Nephron progenitor cell (in vitro differentiated cells): ENCODE results near the gene VWA2.

Experiments used
- DNase-seq: peaks from one replicate; pipeline ENCODE4 v3.0.0; 2021
- H3K27ac Mint-ChIP-seq: 2 replicates; pipeline ENCODE4 v1.8.0; 2021; ENCODE audit warnings: mild to moderate bottlenecking, moderate library complexity, mixed read lengths
- H3K27me3 Mint-ChIP-seq: 2 replicates; pipeline ENCODE4 v1.8.0; 2021; ENCODE audit warnings: mild to moderate bottlenecking, low read depth, mixed read lengths; ENCODE audit not compliant: poor library complexity
- H3K36me3 Mint-ChIP-seq: 2 replicates; pipeline ENCODE4 v1.8.0; 2021; ENCODE audit warnings: low read depth, mixed read lengths
- H3K4me1 Mint-ChIP-seq: 2 replicates; pipeline ENCODE4 v1.8.0; 2021; ENCODE audit warnings: mixed read lengths
- H3K4me3 Mint-ChIP-seq: 2 replicates; pipeline ENCODE4 v1.8.0; 2021; ENCODE audit warnings: mild to moderate bottlenecking, moderate library complexity, mixed read lengths
- H3K9me3 Mint-ChIP-seq: 2 replicates; pipeline ENCODE4 v1.8.0; 2021; ENCODE audit warnings: mild to moderate bottlenecking, moderate library complexity, mixed read lengths
- TF ChIP-seq, protein P1 (sequence below): fragments of 200-600 bp; sonication (generic); IDR thresholded peaks from 2 replicates; pipeline ENCODE4 v1.5.0; 2021; ENCODE audit warnings: antibody characterized with exemption

The VWA2 gene

GRCh38 chr10:114206902-114207301, 32.2 kb upstream of the VWA2 start:
- TF ChIP-seq, protein P1, sequence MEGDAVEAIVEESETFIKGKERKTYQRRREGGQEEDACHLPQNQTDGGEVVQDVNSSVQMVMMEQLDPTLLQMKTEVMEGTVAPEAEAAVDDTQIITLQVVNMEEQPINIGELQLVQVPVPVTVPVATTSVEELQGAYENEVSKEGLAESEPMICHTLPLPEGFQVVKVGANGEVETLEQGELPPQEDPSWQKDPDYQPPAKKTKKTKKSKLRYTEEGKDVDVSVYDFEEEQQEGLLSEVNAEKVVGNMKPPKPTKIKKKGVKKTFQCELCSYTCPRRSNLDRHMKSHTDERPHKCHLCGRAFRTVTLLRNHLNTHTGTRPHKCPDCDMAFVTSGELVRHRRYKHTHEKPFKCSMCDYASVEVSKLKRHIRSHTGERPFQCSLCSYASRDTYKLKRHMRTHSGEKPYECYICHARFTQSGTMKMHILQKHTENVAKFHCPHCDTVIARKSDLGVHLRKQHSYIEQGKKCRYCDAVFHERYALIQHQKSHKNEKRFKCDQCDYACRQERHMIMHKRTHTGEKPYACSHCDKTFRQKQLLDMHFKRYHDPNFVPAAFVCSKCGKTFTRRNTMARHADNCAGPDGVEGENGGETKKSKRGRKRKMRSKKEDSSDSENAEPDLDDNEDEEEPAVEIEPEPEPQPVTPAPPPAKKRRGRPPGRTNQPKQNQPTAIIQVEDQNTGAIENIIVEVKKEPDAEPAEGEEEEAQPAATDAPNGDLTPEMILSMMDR = no peak
- Mint-ChIP-seq H3K27ac (no peak overlapping the region), H3K4me1 (peaks cover 8% of the 10 kb centered on the region), H3K27me3 (no peaks in the 10 kb centered on the region), H3K4me3 (no peak overlapping the region), H3K9me3 (no peaks in the 10 kb centered on the region), H3K36me3 (no peaks in the 10 kb centered on the region)
- no peak for DNase-seq

- DNase-seq = no peak
- Mint-ChIP-seq H3K36me3 (no peaks in the 10 kb centered on the region), H3K4me1 (peaks cover 8% of the 10 kb centered on the region), H3K27ac (no peak overlapping the region), H3K27me3 (no peaks in the 10 kb centered on the region), H3K4me3 (no peak overlapping the region), H3K9me3 (no peaks in the 10 kb centered on the region)
- TF ChIP-seq, protein P1 = no peak
Measured at GRCh38 chr10:114207349-114207748, 31.7 kb upstream of the VWA2 start.

GRCh38 chr10:114208351-114208750, 30.7 kb upstream of the VWA2 start:
- no peak for DNase-seq
- H3K4me1 Mint-ChIP-seq = peaks cover 5% of the 10 kb centered on the region
- TF ChIP-seq, protein P1 = no peak
- H3K36me3 Mint-ChIP-seq = no peaks in the 10 kb centered on the region
- H3K9me3 Mint-ChIP-seq = no peaks in the 10 kb centered on the region
- H3K27ac Mint-ChIP-seq = no peak overlapping the region
- H3K4me3 Mint-ChIP-seq = no peak overlapping the region
- no peaks in the 10 kb centered on the region for H3K27me3 Mint-ChIP-seq

DNA sequence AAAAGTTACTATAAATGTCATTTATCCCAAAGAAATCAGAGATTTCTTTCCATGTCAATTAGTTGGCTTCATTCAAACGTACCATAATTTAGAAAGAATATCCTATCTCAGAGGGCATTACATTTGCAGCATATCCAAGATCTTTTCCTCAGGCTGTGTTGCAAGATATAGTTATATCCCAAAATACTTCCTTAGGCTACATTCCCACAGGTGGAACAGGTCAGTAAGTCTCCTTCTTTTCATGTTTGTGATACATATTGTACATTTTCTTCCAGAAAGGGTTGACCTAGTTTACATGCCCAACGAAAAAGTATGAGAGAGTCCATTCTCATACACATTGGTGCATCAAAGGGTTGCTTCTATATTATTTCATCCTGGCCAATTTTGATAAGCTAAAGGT, 26.9 kb upstream of the VWA2 start:
- Mint-ChIP-seq H3K36me3 (no peaks in the 10 kb centered on the region), H3K9me3 (no peaks in the 10 kb centered on the region), H3K4me3 (no peak overlapping the region), H3K4me1 (no peaks in the 10 kb centered on the region), H3K27me3 (no peaks in the 10 kb centered on the region), H3K27ac (no peak overlapping the region)
- TF ChIP-seq, protein P1 = no peak
- DNase-seq = no peak

DNA sequence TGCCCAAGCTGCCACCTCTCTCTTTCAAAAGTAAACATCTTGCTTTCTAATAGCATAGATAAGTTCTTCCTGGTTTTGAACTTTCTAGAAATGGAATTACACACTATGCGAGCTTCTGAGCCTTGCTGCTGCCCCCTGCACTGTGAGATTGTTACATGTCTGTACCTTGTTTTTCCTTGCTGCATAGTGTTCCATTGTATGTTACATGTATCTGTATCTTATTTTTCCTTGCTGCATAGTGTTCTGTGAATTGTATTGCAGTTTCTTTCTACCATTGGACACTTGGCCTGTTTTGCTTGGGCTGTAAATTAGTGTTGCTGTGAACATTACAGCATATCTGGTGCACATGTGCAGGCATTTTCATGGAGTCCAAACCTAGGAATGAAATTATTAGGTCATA, 24.0 kb upstream of the VWA2 start:
- H3K36me3 Mint-ChIP-seq = no peaks in the 10 kb centered on the region
- no peaks in the 10 kb centered on the region for H3K4me1 Mint-ChIP-seq
- TF ChIP-seq, protein P1 = no peak
- no peak overlapping the region for H3K4me3 Mint-ChIP-seq
- H3K27me3 Mint-ChIP-seq = no peaks in the 10 kb centered on the region
- no peak overlapping the region for H3K27ac Mint-ChIP-seq
- DNase-seq = no peak
- H3K9me3 Mint-ChIP-seq = no peaks in the 10 kb centered on the region

- TF ChIP-seq, protein P1 = no peak
- Mint-ChIP-seq H3K36me3 (no peaks in the 10 kb centered on the region), H3K4me3 (no peak overlapping the region), H3K27ac (no peak overlapping the region), H3K4me1 (no peaks in the 10 kb centered on the region), H3K9me3 (no peaks in the 10 kb centered on the region), H3K27me3 (no peaks in the 10 kb centered on the region)
- no peak for DNase-seq
Measured at GRCh38 chr10:114220281-114220680, 18.8 kb upstream of the VWA2 start.
